Aorta (tissue), 5 donors: ENCODE results near the gene KNDC1. TPM values are rescaled to one million over a fixed set of nuclear protein-coding genes. Genes with fewer than 3 reads are reported as not detected.
A peak's percentile ranks its signal among the peaks of the same experiment; 100 is the strongest.

Experiments
- ATAC-seq: fragments of 200-7000 bp; cut with Tn5 transposase; one replicate; pipeline ENCODE4 v1.9.1; 2022; ENCODE audit warnings: moderate library complexity; ENCODE audit not compliant: low FRiP score
- DNase-seq, 2 donors: peaks; one replicate each; pipeline ENCODE4 v3.0.0-alpha.2; 2020
- H3K27ac ChIP-seq, 2 donors: one replicate each; pipeline ENCODE4 v1.5.1; 2013; ENCODE audit warnings: low read length in 2 of 2, mild to moderate bottlenecking in 2 of 2, moderate library complexity in 2 of 2, control low read depth in 1 of 2, inconsistent platforms in 1 of 2, low read depth in 1 of 2
- H3K27me3 ChIP-seq, 2 donors: one replicate each; pipeline ENCODE4 v1.6.1; 2013; ENCODE audit warnings: control low read depth in 1 of 2, low read length in 1 of 2, mild to moderate bottlenecking in 1 of 2, moderate library complexity in 1 of 2; ENCODE audit not compliant: insufficient read depth in 2 of 2, control insufficient read depth in 1 of 2
- H3K36me3 ChIP-seq, 2 donors: one replicate each; pipeline ENCODE4 v1.6.1; 2013; ENCODE audit warnings: control low read depth in 1 of 2, low read length in 1 of 2, mild to moderate bottlenecking in 1 of 2; ENCODE audit not compliant: insufficient read depth in 2 of 2, control insufficient read depth in 1 of 2
- H3K4me1 ChIP-seq, 2 donors: one replicate each; pipeline ENCODE4 v1.6.1; 2013; ENCODE audit warnings: low read length in 2 of 2, control low read depth in 1 of 2, mild to moderate bottlenecking in 1 of 2, moderate library complexity in 1 of 2; ENCODE audit not compliant: insufficient read depth in 2 of 2, control insufficient read depth in 1 of 2
- H3K4me3 ChIP-seq, 2 donors: one replicate each; pipeline ENCODE4 v1.5.1; 2013; ENCODE audit warnings: low read length in 2 of 2, control low read depth in 1 of 2, mild to moderate bottlenecking in 1 of 2
- H3K9me3 ChIP-seq: one replicate; pipeline ENCODE4 v1.6.1; 2013; ENCODE audit warnings: mild to moderate bottlenecking, low read length; ENCODE audit not compliant: control insufficient read depth
- WGBS, 2 donors: extraction: QIAGEN DNeasy Blood & Tissue Kit; methylation state at CpG; one replicate each; pipeline ENCODE4 v1.1.7; 2013; 5-methylcytosine and 5-hydroxymethylcytosine counted together
- intact Hi-C, 2 donors: fragments of 100-400 bp; cut with DNase I; formaldehyde crosslinking; loops; one replicate each; pipeline versions ENCODE4 v1.14.2 to v1.15.0; 2022
- polyA plus RNA-seq, 2 donors: library from polyadenylated mRNA; stranded (reverse); fragments of 200-250 nt; gene quantifications; one replicate each; pipeline ENCODE4 v1.2.3, GENCODE V29; 2013
- total RNA-seq, 2 donors: library from RNA; stranded (reverse); fragmentation: NEBNext Ultra II Directional; extraction: Animal tissue kit (Norgen Biotek cat#: 25700); gene quantifications; one replicate each; pipeline ENCODE4 v1.2.1, GENCODE V29; 2021
- donor health status: healthy with polysubstance abuse.
- donor health status: Bipolar disorder and iron deficiency.
- donor health status: DM: no; HTN: no; CAD: no.
- donor health status: DM: no; HTN: no; CAD: no.
- donor health status: DM: yes; HTN: yes; CAD: no.

KNDC1 gene
- total and polyA plus RNA-seq, 4 donors: 0.05 to 0.36 (median 0.19) TPM

DNA sequence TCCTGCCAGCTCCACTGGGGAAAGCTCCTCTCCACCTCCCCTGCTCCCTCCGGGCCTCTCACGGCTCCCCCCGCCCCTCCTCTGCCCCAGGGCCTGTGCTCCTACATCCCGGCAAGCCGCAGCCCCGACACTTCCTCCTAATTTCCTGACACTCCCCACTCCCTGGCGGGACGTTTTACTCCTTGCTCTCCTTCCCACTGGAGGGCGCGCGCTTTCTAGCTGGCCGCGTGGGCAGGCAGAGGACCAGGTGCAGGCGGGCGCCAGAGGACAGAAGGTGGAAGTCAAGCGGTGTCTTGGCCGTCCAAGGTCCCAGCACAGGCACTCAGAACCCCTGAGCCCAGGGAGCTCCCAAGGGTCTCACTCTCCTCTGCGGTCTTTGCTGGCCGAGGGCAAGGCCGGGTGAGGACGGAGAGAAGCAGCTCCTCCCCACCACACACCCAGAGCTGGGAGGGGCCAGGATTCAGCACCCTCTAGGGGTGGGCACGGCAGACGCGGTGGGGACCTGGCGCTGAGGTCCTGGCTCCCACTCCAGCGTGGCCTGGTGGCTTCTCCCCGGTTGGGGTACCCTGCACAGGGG, 97.6 kb downstream of the KNDC1 start:
- Histone ChIP-seq H3K27ac (no peak overlapping the region), H3K9me3 (no peaks in the 10 kb centered on the region), H3K4me3 (no peak overlapping the region), H3K27me3 (no peaks in the 10 kb centered on the region), H3K36me3 (no peaks in the 10 kb centered on the region), H3K4me1 (no peaks in the 10 kb centered on the region)
- 4 to 5% methylated on average over 25 to 27 of the region's 27 CpGs for WGBS, 2 donors
- intact Hi-C loops: no loop called here
- ATAC-seq (no peak), DNase-seq (peak; percentile 86 to 87)

DNA sequence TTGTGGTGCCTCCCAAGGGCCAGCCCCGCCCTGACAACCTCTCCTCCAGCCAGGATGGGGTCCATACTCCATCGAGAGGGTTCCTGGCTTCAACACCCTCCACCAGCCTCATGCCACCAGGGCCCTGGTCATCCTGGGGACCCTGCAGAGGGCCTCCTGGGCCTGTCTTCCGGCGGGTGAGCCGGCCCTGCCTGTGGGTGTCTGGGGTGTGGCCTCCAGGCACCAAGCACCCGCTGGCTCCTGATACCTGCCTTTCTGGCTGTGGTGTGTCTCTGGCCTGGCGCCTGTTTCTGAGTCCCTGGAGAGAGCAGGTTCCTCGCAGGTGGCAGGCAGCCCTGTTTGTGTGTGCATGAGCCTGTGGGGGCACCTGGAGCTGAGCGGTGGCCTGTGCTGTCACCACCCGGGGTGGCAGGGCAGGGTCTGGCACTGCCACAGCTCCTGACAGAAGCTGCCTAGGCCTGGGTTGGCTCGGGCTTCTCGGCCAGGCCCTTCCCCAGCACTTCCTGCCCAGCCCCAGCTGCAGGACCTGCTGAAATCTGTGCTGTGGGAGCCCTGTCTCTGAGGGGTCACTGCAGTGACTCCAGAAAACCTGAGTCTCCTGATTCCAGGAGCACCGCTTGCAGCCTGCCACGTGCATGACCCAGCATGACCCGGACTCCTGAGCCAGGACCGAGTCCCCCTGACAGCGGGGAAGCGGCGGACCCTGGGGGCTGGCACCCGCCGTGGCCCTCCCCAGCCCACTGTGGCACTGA, 98.2 kb downstream of the KNDC1 start:
- Histone ChIP-seq H3K27ac (no peak overlapping the region), H3K4me3 (no peak overlapping the region), H3K4me1 (no peaks in the 10 kb centered on the region), H3K36me3 (no peaks in the 10 kb centered on the region), H3K27me3 (no peaks in the 10 kb centered on the region), H3K9me3 (no peaks in the 10 kb centered on the region)
- DNase-seq (no peak), ATAC-seq (no peak)
- WGBS, 2 donors: 79 to 82% methylated on average over 21 of the region's 21 CpGs
- intact Hi-C loops: no loop called here

DNA sequence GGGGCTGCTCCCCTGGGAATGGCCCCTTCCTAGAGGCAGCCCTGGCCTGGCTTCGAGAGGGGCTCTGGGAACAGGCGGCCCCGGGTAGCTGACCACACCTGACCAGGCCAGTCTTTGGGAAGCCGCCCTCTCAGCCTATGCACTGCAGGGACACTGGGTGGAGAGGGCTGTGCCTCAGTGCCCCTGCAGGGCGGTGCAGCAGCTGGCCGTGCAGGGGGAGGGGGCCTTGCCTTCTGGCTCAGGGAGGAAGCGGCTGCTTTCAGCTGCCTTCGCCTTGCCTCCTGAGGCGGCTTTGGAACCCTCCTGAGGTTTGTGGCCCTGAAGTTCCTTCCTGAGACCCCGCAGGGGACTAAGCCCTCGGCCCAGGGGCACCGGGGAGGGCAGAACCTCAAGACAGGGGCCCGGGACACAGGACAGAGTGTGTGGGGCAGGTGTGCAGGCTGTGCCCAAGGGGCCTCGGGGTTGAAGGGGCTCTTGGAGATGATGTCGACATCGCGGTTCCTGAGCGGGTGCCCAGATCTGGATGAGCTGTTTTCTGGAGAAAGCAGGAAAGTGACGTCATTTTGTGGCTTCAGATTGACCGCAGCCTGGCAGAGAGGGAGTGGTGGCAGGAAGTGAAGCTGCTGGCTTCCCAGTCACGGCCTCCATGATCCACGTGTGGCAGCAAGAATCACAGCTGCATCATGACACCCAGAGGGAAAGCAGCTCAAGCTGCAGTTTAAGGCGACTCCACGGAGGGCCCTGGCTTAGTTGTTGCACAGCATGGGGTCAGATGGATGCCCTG, 99.0 kb downstream of the KNDC1 start:
- Histone ChIP-seq H3K4me3 (no peak overlapping the region), H3K4me1 (no peaks in the 10 kb centered on the region), H3K36me3 (no peaks in the 10 kb centered on the region), H3K27me3 (no peaks in the 10 kb centered on the region), H3K27ac (no peak overlapping the region), H3K9me3 (no peaks in the 10 kb centered on the region)
- intact Hi-C loops: no loop called here
- peak; percentile 92 to 95 for DNase-seq
- WGBS, 2 donors: 62 to 69% methylated on average over 24 of the region's 24 CpGs
- ATAC-seq: peak; percentile 57

DNA sequence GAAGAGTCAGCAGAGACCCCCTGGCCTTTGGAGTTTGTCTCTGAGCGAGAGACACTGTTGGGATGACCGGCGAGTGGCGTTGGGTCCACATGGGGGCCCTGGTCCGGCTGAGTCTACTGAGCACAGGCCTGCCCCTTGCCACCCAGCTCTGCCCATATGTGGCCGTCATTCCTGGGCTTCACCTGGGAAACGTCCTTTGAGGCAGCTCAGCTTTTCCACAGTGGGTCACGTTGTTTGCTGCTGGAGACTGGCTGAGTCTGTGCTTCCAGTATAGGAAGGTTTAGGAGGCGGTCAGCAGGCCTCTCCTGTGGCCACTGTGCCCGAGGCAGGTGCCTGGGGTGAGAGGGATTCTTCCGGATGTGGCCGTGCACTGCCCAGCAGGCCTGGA, 99.6 kb downstream of the KNDC1 start:
- intact Hi-C loops: no loop called here
- no peak for DNase-seq
- no peaks in the 10 kb centered on the region for H3K4me1 ChIP-seq
- no peaks in the 10 kb centered on the region for H3K27me3 ChIP-seq
- no peaks in the 10 kb centered on the region for H3K9me3 ChIP-seq
- WGBS, 2 donors: 82% methylated on average over 12 of the region's 12 CpGs
- H3K4me3 ChIP-seq: no peak overlapping the region
- no peaks in the 10 kb centered on the region for H3K36me3 ChIP-seq
- no peak overlapping the region for H3K27ac ChIP-seq
- ATAC-seq: no peak

DNA sequence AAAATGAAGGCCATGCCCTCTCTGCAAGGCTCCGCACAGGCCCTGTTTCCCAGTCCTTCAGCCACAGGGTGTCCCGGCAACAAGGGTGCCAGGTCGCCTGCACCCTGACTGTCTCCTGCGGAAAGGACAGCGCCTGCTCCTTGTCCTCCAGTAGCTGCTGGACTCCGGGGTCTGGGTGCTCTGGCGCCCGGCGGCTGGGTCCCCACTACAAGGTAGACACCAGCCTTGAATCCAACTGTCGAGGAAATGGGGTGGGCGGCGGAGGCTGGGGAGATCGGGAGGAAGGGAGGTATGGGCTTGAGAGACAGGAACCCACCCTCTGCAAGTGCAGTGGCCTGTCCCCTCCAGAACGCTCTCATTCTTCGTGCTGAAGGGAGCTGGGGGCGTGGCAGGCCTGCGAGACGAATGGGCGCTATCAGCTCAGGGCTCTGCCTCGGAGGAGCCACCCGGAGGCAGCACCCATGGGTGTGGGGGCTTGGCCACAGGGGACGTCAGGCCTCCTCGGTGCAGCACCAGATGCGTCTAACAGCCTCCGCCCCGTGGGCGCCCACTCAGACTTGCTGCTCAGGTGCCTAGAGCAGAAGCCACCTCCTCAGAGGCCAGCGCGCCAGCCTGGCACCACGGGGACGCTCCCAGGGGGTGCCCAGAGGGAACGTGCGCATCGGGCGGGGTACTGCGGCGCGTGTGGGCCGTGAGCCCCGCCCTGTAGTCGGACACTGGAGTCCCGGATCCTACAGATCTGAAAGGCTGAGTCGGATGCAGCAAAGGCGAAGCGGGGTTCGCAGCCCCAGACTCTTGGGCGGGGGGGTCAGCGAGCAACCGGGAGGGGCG, 101.1 kb downstream of the KNDC1 start:
- Histone ChIP-seq H3K36me3 (no peaks in the 10 kb centered on the region), H3K27ac (no peak overlapping the region), H3K9me3 (no peaks in the 10 kb centered on the region), H3K27me3 (no peaks in the 10 kb centered on the region), H3K4me1 (no peaks in the 10 kb centered on the region), H3K4me3 (peak overlapping the region; percentile 32 to 66)
- peak; percentile 80 to 88 for DNase-seq
- intact Hi-C loops: no loop called here
- WGBS, 2 donors: 21 to 25% methylated on average over 41 to 50 of the region's 50 CpGs
- peak; percentile 57 for ATAC-seq

DNA sequence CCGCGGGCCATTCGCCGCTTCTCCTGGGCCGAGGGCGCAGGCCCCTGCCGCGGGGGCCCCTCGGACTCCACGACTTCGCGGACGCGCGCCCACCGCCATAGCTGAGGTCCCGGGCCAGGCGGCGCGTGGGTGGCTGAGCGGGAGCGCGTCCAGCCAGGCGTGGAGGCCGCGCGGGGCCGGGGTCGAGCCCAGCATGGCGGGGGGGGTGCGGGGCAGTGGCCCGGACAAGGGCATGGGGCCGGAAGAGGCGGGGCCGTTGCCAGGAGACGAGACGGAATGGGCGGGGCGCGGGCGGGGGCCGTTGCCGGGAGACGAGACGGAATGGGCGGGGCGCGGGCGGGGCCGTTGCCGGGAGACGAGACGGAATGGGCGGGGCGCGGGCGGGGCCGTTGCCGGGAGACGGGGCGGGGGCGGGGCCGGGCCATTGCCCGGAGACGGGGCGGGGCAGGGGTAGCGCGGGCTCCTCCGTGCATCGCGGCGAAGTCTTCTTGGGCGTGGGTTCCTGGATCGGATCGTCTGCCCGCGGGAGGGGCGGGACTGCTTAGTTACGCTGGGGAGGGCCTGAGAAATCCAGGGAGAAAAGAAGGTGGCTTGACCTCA, 101.8 kb downstream of the KNDC1 start:
- Histone ChIP-seq H3K36me3 (no peaks in the 10 kb centered on the region), H3K27me3 (no peaks in the 10 kb centered on the region), H3K9me3 (no peaks in the 10 kb centered on the region), H3K4me3 (peak overlapping the region; percentile 32 to 66), H3K27ac (no peak overlapping the region), H3K4me1 (no peaks in the 10 kb centered on the region)
- intact Hi-C loops: loop anchor here in 1 of 2 donors (2.0 kb wide), 1 partner anchor 47 kb away; the partner anchor contains the start of genes TUBGCP2 and ZNF511
- ATAC-seq (peak; percentile 82), DNase-seq (peak; percentile 95 to 97)
- 1 to 2% methylated on average over 45 to 79 of the region's 79 CpGs for WGBS, 2 donors

DNA sequence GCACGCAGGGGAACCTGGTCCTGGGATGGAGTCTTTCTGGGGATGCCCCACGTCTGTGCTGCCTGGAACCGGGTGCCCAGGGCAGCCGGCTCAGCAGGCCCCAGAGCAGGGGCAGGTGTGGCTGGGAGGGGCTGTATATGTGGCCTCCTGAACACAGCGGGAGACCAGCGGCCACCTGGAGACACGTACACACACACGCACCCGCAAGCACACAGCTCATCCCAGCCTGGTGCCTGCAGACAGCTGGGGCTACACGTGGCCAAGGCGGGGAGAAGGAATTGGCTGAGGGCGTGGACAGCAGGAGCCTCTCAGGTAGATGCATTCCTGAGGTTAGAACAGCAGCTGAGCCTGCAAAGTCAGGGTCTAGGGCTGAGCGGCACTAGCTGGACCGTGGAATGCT, 102.7 kb downstream of the KNDC1 start:
- Histone ChIP-seq H3K4me1 (no peaks in the 10 kb centered on the region), H3K9me3 (no peaks in the 10 kb centered on the region), H3K4me3 (no peak overlapping the region), H3K27ac (no peak overlapping the region), H3K36me3 (no peaks in the 10 kb centered on the region), H3K27me3 (no peaks in the 10 kb centered on the region)
- ATAC-seq (no peak), DNase-seq (no peak)
- intact Hi-C loops: loop anchor here in 1 of 2 donors (2.0 kb wide), 1 partner anchor 46 kb away; the partner anchor contains the start of genes TUBGCP2 and ZNF511
- WGBS, 2 donors: 93 to 96% methylated on average over 14 of the region's 14 CpGs

DNA sequence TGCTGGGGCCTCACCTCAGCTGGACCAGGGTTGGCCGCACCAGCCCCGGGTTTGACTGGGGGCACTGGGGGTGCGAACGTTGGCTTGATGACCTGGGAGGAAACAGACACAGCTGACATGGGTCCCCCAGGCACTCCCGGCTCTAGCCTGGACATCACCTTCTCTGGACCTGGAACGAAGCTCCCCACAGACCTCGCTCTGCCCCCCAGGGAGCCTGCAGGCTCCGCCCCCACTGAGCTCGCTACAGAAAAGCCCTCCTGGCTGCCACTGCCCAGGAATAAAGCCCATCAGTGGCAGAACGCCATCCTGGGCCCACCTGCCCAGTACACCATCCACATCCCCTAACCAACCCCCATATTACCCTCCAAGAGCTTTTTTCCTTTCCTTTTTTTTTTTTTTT, 103.7 kb downstream of the KNDC1 start:
- DNase-seq (no peak), ATAC-seq (no peak)
- H3K4me3 ChIP-seq: no peak overlapping the region
- H3K4me1 ChIP-seq: no peaks in the 10 kb centered on the region
- WGBS, 2 donors: 88 to 92% methylated on average over 10 of the region's 10 CpGs
- intact Hi-C loops: loop anchor here in 1 of 2 donors (2.0 kb wide), 1 partner anchor 45 kb away; the partner anchor contains the start of genes TUBGCP2 and ZNF511
- H3K27me3 ChIP-seq: no peaks in the 10 kb centered on the region
- H3K9me3 ChIP-seq: no peaks in the 10 kb centered on the region
- no peaks in the 10 kb centered on the region for H3K36me3 ChIP-seq
- no peak overlapping the region for H3K27ac ChIP-seq
